ENCODE data around the gene MPL. TPM values are rescaled to one million over a fixed set of nuclear protein-coding genes. Genes with fewer than 3 reads are reported as not detected.
"Not testable (repeated sequence)": the region's sequence is repeated elsewhere in the genome, so short reads cannot be mapped to it uniquely, and the experiment has no call there.

MPL gene
- total RNA-seq, 2 experiments from 2014 or later = not detected

DNA sequence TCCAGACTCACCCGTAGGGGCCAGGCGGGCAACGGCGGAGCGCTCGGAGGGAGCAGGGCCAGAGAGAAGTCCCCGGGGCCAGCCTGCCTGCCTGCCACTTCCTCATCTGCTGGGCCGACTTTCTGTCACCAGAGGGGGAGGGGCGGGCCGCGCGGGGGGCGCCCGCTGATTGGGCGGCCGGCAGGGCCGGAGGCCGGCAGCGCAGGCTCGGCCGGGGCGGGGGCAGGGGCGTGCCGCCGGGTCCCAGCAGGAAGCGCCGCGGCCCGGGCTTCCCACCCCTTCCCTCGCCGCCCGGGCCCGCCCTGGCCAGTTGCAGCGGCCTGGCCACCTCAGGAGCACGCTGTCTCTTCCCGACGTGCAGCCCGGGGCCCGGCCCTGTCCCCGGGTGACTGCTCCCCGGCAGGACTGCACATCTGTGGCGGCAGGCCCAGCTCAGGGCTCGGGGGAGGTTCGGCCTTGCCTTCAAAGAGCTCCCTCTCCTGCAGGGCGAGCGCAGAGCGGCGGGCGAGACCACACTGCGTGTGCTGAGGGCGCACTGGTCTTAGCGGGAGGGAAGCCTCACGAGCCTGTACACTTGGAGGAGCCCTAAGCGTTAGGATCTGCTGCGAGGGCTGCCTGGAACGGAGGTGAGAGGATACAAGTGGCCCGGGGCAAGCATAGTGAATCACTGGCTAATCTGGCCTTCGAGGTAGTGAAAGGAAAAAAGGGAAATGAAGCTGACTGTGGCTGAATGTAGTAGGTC lies 30.5 kb downstream of the MPL start, which contains the start of gene ELOVL1:
TSS of gene ELOVL1 (minus strand) at position 108 of the 742 bp plus-strand sequence. CDS start 2,402 bp downstream, outside the sequence.
- POLR2A ChIA-PET = interaction anchor here (0.6 to 2.8 kb wide), 9 partner anchors 9 to 282 kb away, joined by 3 to 16 read pairs (median 4); partner anchors contain the start of genes CDC20, KDM4A, MED8 and SZT2
- CTCF ChIA-PET = interaction anchor here (1.0 to 1.9 kb wide), 4 partner anchors 10 to 86 kb away, joined by 4 to 11 read pairs (median 5); partner anchors contain the start of genes CDC20, HYI, MED8 and SZT2

DNA sequence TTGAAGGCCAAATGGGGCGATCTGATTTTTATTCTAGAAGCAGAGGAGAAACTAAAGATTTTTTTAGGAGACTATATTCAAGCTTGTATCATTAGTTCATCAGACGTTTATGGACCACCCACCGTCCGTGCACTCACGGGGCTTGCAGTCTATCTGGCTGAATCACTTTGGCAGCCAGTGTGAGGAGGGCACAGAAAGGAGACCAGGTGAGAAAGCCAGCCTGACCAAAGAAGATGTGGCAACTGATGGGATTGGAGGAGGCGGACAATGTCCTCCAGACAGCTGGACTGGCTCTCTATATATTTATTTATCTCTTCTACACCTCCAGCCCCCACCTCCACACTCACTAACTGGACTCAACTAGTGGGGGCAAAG lies 31.0 kb downstream of the MPL start:
- ChIA-PET POLR2A (interaction anchor here (0.6 to 2.8 kb wide), 9 partner anchors 8 to 281 kb away, joined by 3 to 16 read pairs (median 4); partner anchors contain the start of genes CDC20, KDM4A, MED8 and SZT2), CTCF (interaction anchor here (1.0 to 1.9 kb wide), 4 partner anchors 10 to 86 kb away, joined by 4 to 11 read pairs (median 5); partner anchors contain the start of genes CDC20, HYI, MED8 and SZT2)

DNA sequence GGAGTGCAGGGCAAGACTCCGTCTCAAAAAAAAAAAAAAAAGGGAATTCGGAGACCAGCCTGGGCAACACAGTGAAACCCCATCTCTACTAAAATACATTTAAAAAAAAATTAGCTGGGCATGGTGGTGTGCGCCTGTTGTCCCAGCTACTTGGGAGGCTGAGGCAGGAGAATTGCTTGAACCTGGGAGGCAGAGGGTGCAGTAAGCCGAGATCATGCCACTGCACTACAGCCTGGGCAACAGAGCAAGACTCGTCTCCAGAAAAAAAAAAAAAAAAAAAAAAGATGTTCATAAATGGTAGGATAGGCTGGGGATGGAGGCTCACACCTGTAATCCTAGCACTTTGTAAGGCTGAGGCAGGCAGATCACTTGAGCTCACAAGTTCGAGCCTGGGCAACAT lies 32.2 kb downstream of the MPL start:
- CTCF ChIA-PET = interaction anchor here (0.7 kb wide), 2 partner anchors 29 to 213 kb away, joined by 3 to 6 read pairs; no protein-coding TSS in a partner anchor
- POLR2A ChIA-PET = not testable (repeated sequence)

DNA sequence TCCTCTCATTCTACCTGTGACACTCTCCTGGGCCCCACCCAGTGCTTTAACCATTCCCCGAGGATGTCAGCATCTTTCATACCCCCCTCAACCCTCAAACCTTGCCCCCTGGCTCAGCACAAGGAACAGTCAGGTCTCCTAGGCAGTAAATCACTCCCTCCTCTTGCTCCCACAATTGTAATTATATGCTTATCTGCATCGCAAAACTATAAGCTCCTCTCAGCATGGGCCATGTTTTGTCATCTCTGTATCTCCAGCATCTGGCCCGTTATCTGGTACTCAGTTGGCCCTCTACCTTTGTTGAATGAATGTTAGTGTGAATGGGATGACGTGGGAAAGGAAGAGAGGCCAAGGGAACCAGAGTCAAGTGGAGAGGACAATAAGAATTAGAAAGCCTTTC lies 32.9 kb downstream of the MPL start:
- POLR2A ChIA-PET = no interaction called here
- CTCF ChIA-PET = no interaction called here

DNA sequence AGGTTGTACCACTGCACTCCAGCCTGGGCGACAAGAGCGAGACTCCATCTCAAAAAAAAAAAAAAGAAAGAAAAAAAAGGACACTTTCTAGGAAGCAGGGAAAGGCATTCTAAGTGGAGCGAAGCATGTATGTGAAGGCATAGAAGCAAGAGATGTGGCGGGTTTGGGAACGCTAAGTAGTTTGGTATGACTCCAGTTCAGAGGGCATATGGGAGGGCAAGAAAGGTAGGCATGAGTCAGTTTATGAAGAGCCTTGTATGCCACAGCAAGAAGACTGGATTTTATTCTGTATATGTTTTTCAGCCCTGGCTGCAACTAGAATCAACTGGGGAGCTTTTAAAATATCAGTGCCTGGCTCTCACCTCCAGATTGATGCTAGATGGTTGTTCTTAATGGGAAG lies 34.6 kb downstream of the MPL start:
- ChIA-PET POLR2A (no interaction called here), CTCF (no interaction called here)

DNA sequence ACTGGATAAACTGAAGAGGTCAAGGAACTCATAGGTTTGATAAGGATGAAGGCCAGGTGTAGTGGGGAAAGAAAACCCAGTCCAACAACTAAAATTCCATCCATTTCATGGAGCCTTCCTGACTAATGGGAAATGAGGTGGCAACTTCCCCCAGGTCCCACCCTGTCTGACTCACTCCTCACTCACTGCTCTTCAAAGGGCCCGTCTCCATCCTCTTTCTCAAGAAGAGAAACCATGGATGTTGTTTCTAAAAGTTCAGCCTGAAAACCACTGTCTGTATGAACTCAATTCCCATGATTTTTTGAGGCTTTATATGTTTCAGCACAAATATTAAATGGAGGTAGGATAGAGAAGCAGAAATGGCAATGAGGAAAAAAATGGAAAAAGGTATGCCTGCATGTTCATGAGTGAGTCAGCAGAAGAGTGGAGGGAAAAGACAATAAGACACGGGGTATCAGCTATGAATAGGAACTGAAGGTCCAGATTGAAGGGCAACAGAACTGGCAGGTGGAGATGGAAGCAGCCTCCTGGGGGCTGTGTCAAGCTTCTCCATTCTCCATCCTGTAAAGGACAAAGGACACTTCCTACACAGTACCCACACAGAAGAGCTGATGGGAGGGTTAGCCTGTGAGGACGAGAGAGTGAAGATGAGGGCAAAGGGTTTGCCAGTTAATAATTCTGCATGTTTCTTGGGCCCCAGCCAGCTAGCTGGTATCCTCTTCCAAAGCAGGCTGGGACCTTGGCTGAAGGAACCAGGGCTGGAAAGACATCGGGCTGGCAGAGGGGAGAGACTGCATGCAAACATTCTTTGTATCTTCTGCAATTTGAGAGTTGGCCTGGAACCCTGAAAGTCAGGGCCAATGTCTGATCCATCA lies 35.7 kb downstream of the MPL start:
- ChIA-PET CTCF (no interaction called here), POLR2A (no interaction called here)

DNA sequence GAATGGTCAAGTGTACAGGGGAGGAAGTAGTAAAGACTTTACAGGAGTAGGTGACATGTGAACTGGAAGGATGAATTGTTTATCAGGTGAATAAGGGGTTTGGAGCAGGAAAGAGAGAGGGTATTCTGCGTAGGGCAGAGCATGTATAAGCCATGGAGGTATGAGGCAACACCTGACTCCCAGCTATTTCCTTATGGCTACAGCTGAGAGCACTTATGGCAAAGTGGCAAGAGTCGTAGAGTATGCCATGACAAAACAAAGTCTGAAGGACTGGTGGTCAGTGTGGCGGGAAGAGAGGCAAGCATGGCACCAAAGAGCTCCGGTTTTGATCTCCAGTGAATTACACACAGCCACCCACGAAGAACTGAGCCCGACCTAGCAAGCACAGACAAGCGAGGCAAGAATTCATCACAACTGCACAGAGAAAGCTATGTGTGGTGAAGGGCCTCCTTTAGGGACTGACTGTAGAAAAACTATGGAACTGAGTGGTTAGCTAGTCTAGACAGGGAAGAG lies 39.2 kb downstream of the MPL start:
- ChIA-PET POLR2A (interaction anchor here (1.1 kb wide), 1 partner anchor 8 kb away, joined by 3 read pairs; no protein-coding TSS in a partner anchor), CTCF (interaction anchor here (1.1 kb wide), 1 partner anchor 14 kb away, joined by 3 read pairs; no protein-coding TSS in a partner anchor)

DNA sequence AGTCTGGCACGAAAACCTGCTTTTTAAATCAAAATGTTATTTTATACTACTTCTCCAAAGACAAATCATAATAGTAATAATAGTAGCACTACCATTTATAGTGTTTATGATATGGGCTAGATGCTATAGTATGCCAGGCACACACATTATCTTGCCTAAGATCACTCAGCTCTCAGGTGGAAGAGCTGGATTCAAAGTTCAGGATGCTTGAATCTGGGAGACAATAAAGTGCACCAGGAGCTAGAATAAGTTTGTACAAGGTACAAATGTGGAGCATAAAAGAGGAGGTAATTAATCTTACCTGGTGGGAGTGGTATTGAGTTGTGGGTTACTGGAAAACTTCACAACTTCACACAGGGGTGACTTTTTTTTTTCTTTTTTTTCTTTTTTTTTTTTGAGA lies 40.2 kb downstream of the MPL start:
- ChIA-PET CTCF (no interaction called here), POLR2A (no interaction called here)

DNA sequence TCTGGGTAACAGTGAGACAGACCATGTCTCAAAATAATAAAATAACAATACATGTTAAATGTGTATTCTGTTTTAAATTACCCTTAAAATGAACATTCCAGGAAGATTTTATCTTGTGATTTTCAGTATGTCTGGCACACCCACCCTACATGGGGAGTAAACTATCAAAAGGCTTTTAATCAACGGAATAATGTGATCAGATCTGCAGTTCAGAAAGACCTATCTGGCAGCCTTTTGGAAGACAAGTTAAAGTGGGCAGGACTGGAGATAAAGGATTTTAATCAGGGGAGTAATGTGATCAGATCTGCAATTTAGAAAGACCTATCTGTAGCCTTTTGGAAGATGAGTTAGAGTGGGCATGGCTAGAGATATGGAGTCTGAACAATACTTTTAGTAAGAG lies 41.9 kb downstream of the MPL start:
- CTCF ChIA-PET = no interaction called here
- POLR2A ChIA-PET = no interaction called here

DNA sequence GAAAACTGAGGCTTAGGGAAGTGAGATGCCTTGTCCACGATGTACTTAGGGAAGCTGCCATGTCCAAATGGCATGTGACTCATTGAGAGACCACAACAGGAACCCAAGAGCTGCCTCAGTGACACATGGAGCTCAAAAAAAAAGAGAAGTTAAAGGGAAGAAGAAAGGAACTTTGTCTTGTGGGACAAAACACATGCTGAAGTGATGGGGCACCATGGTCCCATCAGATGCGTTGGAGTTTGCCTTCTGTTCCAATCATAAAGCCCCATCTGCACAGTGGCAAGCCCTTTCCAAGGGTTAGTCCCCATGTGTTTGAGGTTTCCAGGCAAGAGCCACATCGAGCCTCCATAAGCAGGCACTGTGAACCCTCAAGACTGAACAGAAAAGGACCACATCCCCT lies 44.0 kb downstream of the MPL start:
- ChIA-PET POLR2A (interaction anchor here (1.6 kb wide), 1 partner anchor 13 kb away, joined by 6 read pairs; the partner anchor contains the start of gene ELOVL1), CTCF (no interaction called here)

DNA sequence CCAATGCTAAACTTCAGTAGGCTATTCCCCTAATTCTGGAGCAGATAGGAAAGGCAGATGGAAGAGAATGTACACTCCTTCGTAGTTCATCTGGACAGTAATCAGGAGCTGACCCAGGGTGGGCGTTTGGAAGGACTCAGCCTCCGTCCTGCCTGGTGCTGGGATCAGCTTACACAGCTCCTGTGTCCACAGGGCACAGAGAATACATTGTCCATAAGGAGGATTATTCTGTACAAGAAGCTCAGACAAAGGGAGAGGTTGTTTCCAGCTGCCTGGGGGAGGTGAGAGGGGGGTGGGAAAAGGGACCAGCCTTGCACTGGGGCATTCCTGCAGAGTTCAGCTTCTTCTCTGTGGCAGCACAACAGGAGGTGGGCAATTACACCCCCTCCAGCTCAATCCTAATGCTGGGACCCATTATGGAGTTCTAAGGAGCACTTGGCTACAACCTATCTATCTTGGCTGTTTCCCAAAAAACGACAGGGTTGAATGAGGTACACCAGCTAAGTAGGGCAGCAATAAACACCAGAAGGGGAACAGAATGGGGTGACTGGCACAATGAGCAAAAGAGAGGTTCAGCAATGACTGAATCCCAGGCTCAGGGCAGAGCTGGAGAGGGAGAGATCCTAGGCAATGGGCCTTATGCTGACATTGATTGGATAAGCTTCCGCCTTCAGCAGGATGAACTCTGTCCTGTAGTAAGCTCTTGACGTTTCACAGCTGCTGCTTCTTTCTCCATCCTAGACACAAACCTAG lies 44.6 kb downstream of the MPL start:
- CTCF ChIA-PET = no interaction called here
- POLR2A ChIA-PET = interaction anchor here (1.6 kb wide), 1 partner anchor 14 kb away, joined by 6 read pairs; the partner anchor contains the start of gene ELOVL1

DNA sequence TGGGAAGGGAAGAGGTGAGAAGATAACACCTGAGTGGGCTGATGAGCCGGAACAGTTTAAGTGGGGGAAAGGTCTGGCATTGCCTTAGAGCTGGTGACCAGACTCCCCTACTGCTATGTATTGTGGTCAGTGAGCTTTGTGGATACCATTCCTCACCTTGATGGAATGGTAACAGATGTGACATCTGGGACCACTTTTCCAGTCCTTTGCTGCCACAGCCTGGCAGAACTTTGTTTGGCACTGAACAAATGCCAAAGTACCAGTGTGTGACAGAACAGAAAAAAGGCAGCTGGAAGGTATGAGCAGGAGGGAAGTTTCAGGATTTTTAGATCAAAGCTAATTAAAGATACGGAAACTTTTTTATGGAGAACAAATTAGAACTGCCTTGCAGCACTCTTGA lies 45.8 kb downstream of the MPL start:
- ChIA-PET POLR2A (no interaction called here), CTCF (no interaction called here)

DNA sequence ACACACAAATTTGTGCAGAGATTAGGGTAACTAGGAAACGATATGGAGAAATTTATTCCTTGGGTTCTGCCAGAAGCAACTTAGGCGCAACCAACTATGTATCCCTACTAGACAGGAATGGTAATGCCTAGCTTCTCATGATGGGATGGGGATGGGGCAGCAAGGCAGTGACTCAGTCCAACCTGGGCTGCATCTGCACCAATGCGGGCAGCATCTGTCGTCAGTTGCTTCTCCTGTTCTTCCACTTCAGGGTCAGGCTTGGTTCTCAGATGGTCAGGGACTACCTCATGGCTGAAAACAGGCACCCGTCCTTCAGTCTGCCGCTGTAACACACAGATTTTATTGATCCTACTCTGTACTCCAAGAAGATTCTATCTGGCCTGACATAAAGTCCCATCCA lies 49.1 kb downstream of the MPL start:
- ChIA-PET POLR2A (interaction anchor here (1.0 kb wide), 1 partner anchor 18 kb away, joined by 3 read pairs; no protein-coding TSS in a partner anchor), CTCF (interaction anchor here (1.3 kb wide), 1 partner anchor 160 kb away, joined by 3 read pairs; no protein-coding TSS in a partner anchor)

DNA sequence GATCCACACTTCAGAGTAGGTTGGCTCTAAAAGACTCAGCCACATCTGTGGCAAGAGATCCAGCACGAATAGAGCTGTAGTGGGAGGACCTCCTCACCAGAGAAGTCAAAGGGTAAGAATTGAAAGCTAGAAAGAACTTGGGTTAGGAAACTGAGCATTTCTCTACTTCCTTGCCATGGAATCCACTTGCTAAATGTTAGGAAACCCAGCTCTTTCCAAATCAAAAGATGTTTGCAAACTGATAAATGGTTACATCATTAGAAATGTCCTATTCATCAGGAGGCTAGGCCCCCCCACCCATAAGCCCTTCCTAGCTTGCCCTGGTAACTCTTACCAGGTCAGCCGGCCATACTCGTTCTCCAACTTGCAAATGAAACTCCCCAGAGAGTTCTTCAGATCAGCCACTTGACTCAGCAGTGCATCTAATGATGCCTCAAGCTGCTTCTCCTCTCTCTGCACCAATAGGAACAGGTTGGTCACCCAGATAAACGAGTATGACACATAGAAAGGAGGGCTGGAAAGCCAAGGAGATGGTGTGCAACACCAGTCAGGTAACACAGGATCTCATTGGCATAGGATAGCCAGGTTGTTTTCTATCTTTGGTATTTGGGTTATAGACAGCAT lies 50.5 kb downstream of the MPL start:
- ChIA-PET CTCF (interaction anchor here (1.0 to 2.6 kb wide), 2 partner anchors 20 to 161 kb away, joined by 4 to 11 read pairs; partner anchors contain the start of gene ELOVL1), POLR2A (interaction anchor here (0.6 to 0.9 kb wide), 3 partner anchors 20 to 136 kb away, joined by 3 to 6 read pairs (median 4); partner anchors contain the start of gene ELOVL1)

DNA sequence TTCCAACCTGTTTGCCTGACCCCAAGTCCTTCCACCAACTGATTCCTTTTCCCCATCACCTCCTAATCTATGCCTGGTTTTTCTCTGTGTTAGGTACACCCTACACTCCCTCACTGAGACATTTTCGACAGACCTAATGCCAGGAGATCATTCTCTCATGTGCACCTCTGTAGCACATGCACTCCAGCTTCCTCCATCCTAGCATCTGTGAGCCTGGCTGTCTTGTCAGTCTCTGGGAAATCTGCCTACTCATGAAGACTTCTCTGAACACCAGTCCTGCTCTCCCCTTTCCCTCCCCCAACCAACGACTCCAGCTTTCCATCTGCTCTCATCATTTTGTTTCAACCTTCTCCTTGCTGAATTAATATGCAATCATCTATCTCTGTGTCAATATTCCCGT lies 51.0 kb downstream of the MPL start:
- POLR2A ChIA-PET = interaction anchor here (0.9 kb wide), 1 partner anchor 21 kb away, joined by 3 read pairs; no protein-coding TSS in a partner anchor
- CTCF ChIA-PET = interaction anchor here (1.0 to 2.6 kb wide), 2 partner anchors 21 to 162 kb away, joined by 4 to 11 read pairs; partner anchors contain the start of gene ELOVL1

DNA sequence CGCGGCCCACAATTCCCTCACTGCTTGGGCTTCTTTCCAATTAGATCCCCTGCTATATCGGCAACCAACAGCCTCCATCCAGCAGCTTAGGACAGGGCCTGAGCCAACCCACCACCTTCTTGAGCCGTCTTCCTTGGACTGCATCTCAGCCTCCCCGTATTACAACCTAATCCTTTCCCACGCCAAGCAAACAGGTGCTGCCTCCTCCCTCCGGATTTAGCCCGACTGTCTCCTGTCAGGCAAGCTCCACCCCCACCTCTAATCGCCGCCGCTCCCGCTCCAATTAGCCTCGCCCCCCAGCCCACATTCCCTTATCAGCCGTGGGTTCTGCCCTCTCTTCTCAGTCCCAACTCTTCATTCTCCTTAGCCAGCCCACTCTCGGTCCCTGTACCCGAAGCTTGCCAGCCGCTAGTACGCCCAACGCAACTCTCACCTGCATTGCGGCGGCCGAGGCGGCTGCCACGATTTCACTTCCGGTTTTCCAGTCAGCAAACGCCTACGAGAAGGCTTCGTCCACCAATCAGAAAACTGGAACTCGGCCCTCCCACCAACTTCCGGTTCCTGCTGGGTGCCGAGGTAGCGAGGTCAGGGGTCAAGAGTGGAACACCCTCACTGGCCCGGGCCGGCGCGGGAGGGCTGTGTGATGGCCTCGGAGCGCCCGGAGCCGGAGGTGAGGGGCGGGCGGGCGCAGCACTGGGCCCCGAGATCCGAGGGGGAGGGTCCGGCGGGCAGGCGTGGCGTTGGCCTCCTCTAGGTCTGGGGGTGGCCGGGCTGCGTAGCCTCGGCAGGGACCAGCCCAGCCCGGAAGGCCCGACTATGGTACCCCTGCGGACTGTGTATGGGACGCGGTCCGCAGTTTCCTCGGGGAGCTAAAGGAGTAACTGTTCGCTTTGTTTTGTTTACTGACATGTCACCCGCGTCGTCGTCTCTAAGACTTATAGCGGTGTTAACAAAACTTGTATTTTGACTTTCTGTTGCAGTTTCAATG lies 52.0 kb downstream of the MPL start, which contains the start of the genes MED8 and SZT2:
TSS of gene MED8 (minus strand) at position 475 of the 988 bp plus-strand sequence. CDS start at position 439, 36 bp downstream.
TSS of gene SZT2 (plus strand) at position 574 of the 988 bp plus-strand sequence. CDS start at position 644, 70 bp downstream.
- CTCF ChIA-PET = interaction anchor here (1.0 to 2.6 kb wide), 4 partner anchors 13 to 163 kb away, joined by 3 to 11 read pairs (median 4); partner anchors contain the start of gene ELOVL1
- POLR2A ChIA-PET = interaction anchor here (0.9 to 1.7 kb wide), 3 partner anchors 22 to 260 kb away, joined by 3 to 8 read pairs (median 3); partner anchors contain the start of genes ELOVL1 and KDM4A

Data from activated CD8-positive, alpha-beta memory T cell treated with anti-CD3 and anti-CD28 coated beads for 36 hours (primary cell).